SK-N-SH (cell line): Measurements from ENCODE around the gene OLFM1. TPM values are rescaled to one million over a fixed set of nuclear protein-coding genes. Genes with fewer than 3 reads are reported as not detected.

Source experiments
- CTCF ChIA-PET: fragments of 300-600, 350-600 bp; formaldehyde crosslinking; extraction: SDS; loops from one replicate; lab custom pipeline; 2021; lab: Yijun Ruan, JAX
- POLR2A ChIA-PET: fragments of 350-600 bp; sonication (Branson Sonifier 250); formaldehyde crosslinking; extraction: SDS; loops from one replicate; lab custom pipeline; 2020; ENCODE audit warnings: antibody characterized with exemption, inconsistent platforms; lab: Yijun Ruan, JAX
- DNase-seq: peaks from one replicate; pipeline ENCODE4 v3.0.0; 2012
- H2AFZ ChIP-seq: fragments of 200-600 bp; sonication (generic); 2 replicates; pipeline ENCODE4 v1.8.1; 2016; ENCODE audit warnings: antibody characterized with exemption, mild to moderate bottlenecking, low read depth
- H3F3A ChIP-seq: fragments of 200-600 bp; sonication (generic); replicated peaks from 2 replicates; pipeline ENCODE3; 2016; ENCODE audit warnings: antibody characterized with exemption, mild to moderate bottlenecking; ENCODE audit not compliant: insufficient read depth
- H3K27ac ChIP-seq, 2 experiments: fragments of 200-500 bp in 1 of 2; fragments of 200-600 bp in 1 of 2; sonication (Bioruptor generic) in 1 of 2; sonication (generic), shearing (Covaris generic) in 1 of 2; 2 replicates each; pipeline versions ENCODE4 v1.5.1 to v1.6.1; 2014 to 2016; ENCODE audit warnings: low read depth in 2 of 2, inconsistent platforms in 1 of 2, low read length in 1 of 2, mild to moderate bottlenecking in 1 of 2, mixed read lengths in 1 of 2
- H3K27me3 ChIP-seq: fragments of 200-600 bp; sonication (generic), shearing (Covaris generic); 2 replicates; pipeline ENCODE4 v1.6.1; 2016; ENCODE audit warnings: mixed run types; ENCODE audit not compliant: insufficient read depth
- H3K36me3 ChIP-seq, 2 experiments: fragments of 200-500 bp in 1 of 2; fragments of 200-600 bp in 1 of 2; sonication (Bioruptor generic) in 1 of 2; sonication (generic) in 1 of 2; replicated peaks in 1 of 2; 2 replicates each; pipeline versions ENCODE3 to v1.5.1; 2014 to 2016; ENCODE audit warnings: low read length in 1 of 2, mild to moderate bottlenecking in 1 of 2; ENCODE audit not compliant: insufficient read depth in 2 of 2, control insufficient read depth in 1 of 2
- H3K4me1 ChIP-seq, 2 experiments: fragments of 200-500 bp in 1 of 2; fragments of 200-600 bp in 1 of 2; sonication (Bioruptor generic) in 1 of 2; sonication (generic), shearing (Covaris generic) in 1 of 2; 2 replicates each; pipeline versions ENCODE4 v1.5.1 to v1.6.1; 2014 to 2016; ENCODE audit warnings: low read depth in 1 of 2, low read length in 1 of 2, mixed run types in 1 of 2; ENCODE audit not compliant: insufficient read depth in 2 of 2, control insufficient read depth in 1 of 2
- H3K4me2 ChIP-seq: fragments of 200-600 bp; sonication (generic), shearing (Covaris generic); 2 replicates; pipeline ENCODE4 v1.6.1; 2017; ENCODE audit warnings: mixed run types
- H3K4me3 ChIP-seq, 2 experiments: fragments of 200-500 bp in 1 of 2; fragments of 200-600 bp in 1 of 2; sonication (Bioruptor generic) in 1 of 2; sonication (generic), shearing (Covaris generic) in 1 of 2; 2 replicates each; pipeline versions ENCODE4 v1.5.1 to v1.8.1; 2014 to 2016; ENCODE audit warnings: low read depth in 2 of 2, inconsistent platforms in 1 of 2, low read length in 1 of 2, mild to moderate bottlenecking in 1 of 2, mixed read lengths in 1 of 2, moderate library complexity in 1 of 2
- H3K79me2 ChIP-seq: fragments of 200-600 bp; sonication (generic); 2 replicates; pipeline ENCODE4 v1.8.1; 2017; ENCODE audit warnings: mild to moderate bottlenecking; ENCODE audit not compliant: insufficient read depth
- H3K9ac ChIP-seq: fragments of 200-600 bp; sonication (generic); 2 replicates; pipeline ENCODE4 v1.6.1; 2017; ENCODE audit warnings: mixed run types
- H3K9me2 ChIP-seq: fragments of 200-600 bp; sonication (generic); 2 replicates; pipeline ENCODE4 v1.6.1; 2017; ENCODE audit warnings: mixed run types
- H3K9me3 ChIP-seq: fragments of 200-600 bp; sonication (generic); 2 replicates; pipeline ENCODE4 v1.6.1; 2017; ENCODE audit warnings: mixed run types, mild to moderate bottlenecking, moderate library complexity
- H4K20me1 ChIP-seq: fragments of 200-600 bp; sonication (generic); 2 replicates; pipeline ENCODE4 v1.6.1; 2017; ENCODE audit warnings: mild to moderate bottlenecking, mixed run types; ENCODE audit not compliant: insufficient read depth
- EZH2phosphoT487 ChIP-seq: fragments of 200-600 bp; sonication (generic); IDR thresholded peaks from 2 replicates; pipeline ENCODE4 v1.6.1; 2017; ENCODE audit warnings: low read depth, mixed run types, mild to moderate bottlenecking, antibody characterized with exemption, moderate library complexity, borderline replicate concordance
- FOSL2 ChIP-seq: IDR thresholded peaks from 2 replicates; pipeline ENCODE4 v1.4.0; 2012; ENCODE audit warnings: low read depth, mild to moderate bottlenecking, moderate library complexity, borderline replicate concordance
- FOXJ3 ChIP-seq: sonication (generic); formaldehyde crosslinking; IDR thresholded peaks from 2 replicates; pipeline ENCODE4 v1.5.1; 2020; ENCODE audit warnings: mild to moderate bottlenecking, missing genetic modification reagents
- GATA2 ChIP-seq: sonication (generic); formaldehyde crosslinking; IDR thresholded peaks from 2 replicates; pipeline ENCODE4 v1.5.0; 2020; ENCODE audit warnings: mild to moderate bottlenecking, missing genetic modification reagents
- JUND ChIP-seq: IDR thresholded peaks from 2 replicates; pipeline ENCODE4 v1.4.0; 2012
- MEF2A ChIP-seq: IDR thresholded peaks from 2 replicates; pipeline ENCODE4 v1.4.0; 2012; ENCODE audit warnings: low read depth, borderline replicate concordance
- POLR2AphosphoS5 ChIP-seq: IDR thresholded peaks from 2 replicates; pipeline ENCODE4 v1.6.1; 2012; ENCODE audit warnings: low read depth, low read length
- RFX5 ChIP-seq: IDR thresholded peaks from 2 replicates; pipeline ENCODE4 v1.6.1; 2012; ENCODE audit warnings: mild to moderate bottlenecking, improper control_type of control experiment, low read length
- TAF1 ChIP-seq: IDR thresholded peaks from 2 replicates; pipeline ENCODE4 v1.6.1; 2012; ENCODE audit warnings: low read depth, mild to moderate bottlenecking, low read length, moderate library complexity, borderline replicate concordance
- TCF12 ChIP-seq: IDR thresholded peaks from 2 replicates; pipeline ENCODE4 v1.4.0; 2012
- TEAD4 ChIP-seq: IDR thresholded peaks from 2 replicates; pipeline ENCODE4 v1.4.0; 2012; ENCODE audit warnings: mild to moderate bottlenecking, borderline replicate concordance; ENCODE audit not compliant: insufficient read depth
- WGBS: methylation state at CpG from one replicate; pipeline ENCODE4 v1.1.6; 2017; ENCODE audit warnings: low lambda C conversion rate; 5-methylcytosine and 5-hydroxymethylcytosine counted together
- polyA plus RNA-seq, 3 experiments: library from polyadenylated mRNA; depleted of rRNA; stranded (reverse); fragments of >200 nt; gene quantifications; 2 replicates each; pipeline ENCODE4 v1.2.3, GENCODE V29; 2012
- TF ChIP-seq, protein P1 (sequence below): fragments of 150-350 bp; IDR thresholded peaks from 2 replicates; pipeline ENCODE4 v1.6.1; 2016; ENCODE audit warnings: mild to moderate bottlenecking, low read depth, low read length
- TF ChIP-seq, protein P2 (sequence below): fragments of 200-600 bp; sonication (generic); IDR thresholded peaks from 2 replicates; pipeline ENCODE4 v1.6.1; 2017; ENCODE audit warnings: antibody characterized with exemption, mild to moderate bottlenecking, moderate library complexity
- TF ChIP-seq, protein P3 (sequence below): IDR thresholded peaks from 2 replicates; pipeline ENCODE4 v1.4.0; 2012; ENCODE audit warnings: low read depth, borderline replicate concordance
- TF ChIP-seq, protein P4 (sequence below): IDR thresholded peaks from 2 replicates; pipeline ENCODE4; 2012
- TF ChIP-seq, protein P5 (sequence below): IDR thresholded peaks from 2 replicates; pipeline ENCODE4 v1.4.0; 2012; ENCODE audit warnings: low read depth
- TF ChIP-seq, protein P6 (sequence below): fragments of 150-350 bp; IDR thresholded peaks from 2 replicates; pipeline ENCODE4 v1.6.1; 2017; ENCODE audit warnings: antibody characterized with exemption, low read length, low read depth, borderline replicate concordance

OLFM1 gene
- polyA plus RNA-seq, 1 of the 3 experiments (the other 2 are of a cell fraction) = 15.9 TPM

DNA sequence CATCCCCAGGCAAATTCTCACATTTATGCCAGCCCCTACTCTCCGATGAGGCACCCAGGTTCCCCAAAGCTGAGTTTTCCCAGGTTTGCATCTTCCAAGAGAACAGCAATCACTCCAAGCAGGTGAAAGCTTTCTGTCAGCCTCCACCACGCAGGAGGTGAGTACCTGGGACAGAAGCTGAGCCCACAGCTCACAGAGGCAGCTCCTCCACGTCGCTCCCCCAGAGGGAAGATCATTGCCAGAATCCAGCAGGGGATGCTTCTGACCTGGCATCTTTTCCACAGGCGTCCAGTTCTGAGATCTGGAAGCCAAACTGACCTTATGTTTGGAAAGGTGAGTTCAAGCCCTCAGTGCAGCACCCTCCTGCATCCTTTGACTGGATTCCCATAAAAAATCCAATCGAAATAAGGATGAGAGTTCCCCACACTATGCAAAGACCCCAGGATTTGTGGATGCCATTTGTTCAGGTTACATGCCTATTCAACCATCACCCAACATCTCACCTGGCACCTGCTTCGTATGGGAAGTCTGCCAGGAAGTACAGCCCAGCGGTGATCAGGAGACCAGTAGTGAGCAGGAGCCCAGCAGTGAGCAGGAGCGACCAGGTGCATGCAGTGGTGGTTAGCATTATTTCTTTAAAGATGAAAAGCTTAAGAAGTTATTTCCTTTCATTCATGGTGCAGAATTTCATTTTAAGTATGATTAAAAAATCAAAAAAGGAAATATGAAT lies 47.4 kb upstream of the OLFM1 start:
- POLR2A ChIA-PET = no interaction called here
- TF ChIP-seq FOSL2 (no peak), EZH2phosphoT487 (no peak), POLR2AphosphoS5 (no peak), TCF12 (no peak), TAF1 (no peak), FOXJ3 (CRISPR knock-in tag) (no peak), MEF2A (no peak), GATA2 (CRISPR knock-in tag) (no peak)
- TF ChIP-seq, protein P1, sequence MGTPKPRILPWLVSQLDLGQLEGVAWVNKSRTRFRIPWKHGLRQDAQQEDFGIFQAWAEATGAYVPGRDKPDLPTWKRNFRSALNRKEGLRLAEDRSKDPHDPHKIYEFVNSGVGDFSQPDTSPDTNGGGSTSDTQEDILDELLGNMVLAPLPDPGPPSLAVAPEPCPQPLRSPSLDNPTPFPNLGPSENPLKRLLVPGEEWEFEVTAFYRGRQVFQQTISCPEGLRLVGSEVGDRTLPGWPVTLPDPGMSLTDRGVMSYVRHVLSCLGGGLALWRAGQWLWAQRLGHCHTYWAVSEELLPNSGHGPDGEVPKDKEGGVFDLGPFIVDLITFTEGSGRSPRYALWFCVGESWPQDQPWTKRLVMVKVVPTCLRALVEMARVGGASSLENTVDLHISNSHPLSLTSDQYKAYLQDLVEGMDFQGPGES = no peak
- TF ChIP-seq, protein P2, sequence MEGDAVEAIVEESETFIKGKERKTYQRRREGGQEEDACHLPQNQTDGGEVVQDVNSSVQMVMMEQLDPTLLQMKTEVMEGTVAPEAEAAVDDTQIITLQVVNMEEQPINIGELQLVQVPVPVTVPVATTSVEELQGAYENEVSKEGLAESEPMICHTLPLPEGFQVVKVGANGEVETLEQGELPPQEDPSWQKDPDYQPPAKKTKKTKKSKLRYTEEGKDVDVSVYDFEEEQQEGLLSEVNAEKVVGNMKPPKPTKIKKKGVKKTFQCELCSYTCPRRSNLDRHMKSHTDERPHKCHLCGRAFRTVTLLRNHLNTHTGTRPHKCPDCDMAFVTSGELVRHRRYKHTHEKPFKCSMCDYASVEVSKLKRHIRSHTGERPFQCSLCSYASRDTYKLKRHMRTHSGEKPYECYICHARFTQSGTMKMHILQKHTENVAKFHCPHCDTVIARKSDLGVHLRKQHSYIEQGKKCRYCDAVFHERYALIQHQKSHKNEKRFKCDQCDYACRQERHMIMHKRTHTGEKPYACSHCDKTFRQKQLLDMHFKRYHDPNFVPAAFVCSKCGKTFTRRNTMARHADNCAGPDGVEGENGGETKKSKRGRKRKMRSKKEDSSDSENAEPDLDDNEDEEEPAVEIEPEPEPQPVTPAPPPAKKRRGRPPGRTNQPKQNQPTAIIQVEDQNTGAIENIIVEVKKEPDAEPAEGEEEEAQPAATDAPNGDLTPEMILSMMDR = no peak
- TF ChIP-seq, protein P3, sequence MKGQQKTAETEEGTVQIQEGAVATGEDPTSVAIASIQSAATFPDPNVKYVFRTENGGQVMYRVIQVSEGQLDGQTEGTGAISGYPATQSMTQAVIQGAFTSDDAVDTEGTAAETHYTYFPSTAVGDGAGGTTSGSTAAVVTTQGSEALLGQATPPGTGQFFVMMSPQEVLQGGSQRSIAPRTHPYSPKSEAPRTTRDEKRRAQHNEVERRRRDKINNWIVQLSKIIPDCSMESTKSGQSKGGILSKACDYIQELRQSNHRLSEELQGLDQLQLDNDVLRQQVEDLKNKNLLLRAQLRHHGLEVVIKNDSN = no peak
- Histone ChIP-seq H3K36me3 (no peaks in the 10 kb centered on the region), H3K27me3 (no peaks in the 10 kb centered on the region), H3K4me2 (no peak overlapping the region), H4K20me1 (no peaks in the 10 kb centered on the region), H3K9ac (no peak overlapping the region), H3K9me3 (no peaks in the 10 kb centered on the region), H3K4me1 (no peaks in the 10 kb centered on the region), H3K79me2 (no peaks in the 10 kb centered on the region), H3K4me3 (no peak overlapping the region), H3K27ac (no peak overlapping the region), H3K9me2 (no peaks in the 10 kb centered on the region), H2AFZ (no peak overlapping the region), H3F3A (no peaks in the 10 kb centered on the region)
- DNase-seq = no peak
- WGBS = 20% methylated on average over 8 of the region's 9 CpGs
- CTCF ChIA-PET = interaction anchor here (1.1 kb wide), 1 partner anchor 18 kb away, joined by 3 read pairs; no protein-coding TSS in a partner anchor

DNA sequence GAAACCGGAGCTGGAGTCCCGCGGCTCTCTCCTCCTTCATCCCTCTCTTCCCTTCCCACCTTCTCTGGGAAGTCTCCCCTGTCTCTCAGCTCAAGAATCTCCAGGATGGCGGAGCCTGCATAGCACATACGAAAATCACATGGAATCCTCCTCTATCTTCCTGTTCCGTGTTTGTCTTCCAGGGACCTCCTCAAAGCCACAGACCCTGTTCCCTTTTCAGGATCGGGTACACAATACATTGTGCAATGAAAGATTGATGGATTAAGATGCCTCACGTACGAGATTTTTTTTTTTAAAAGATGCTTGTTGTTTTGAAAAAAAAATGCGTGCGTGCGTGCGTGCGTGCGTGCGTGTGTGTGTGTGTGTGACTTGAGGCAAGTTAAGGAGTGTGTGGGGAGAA lies 46.6 kb upstream of the OLFM1 start:
- H3K27me3 ChIP-seq = no peaks in the 10 kb centered on the region
- no peaks in the 10 kb centered on the region for H3K9me2 ChIP-seq
- no peaks in the 10 kb centered on the region for H3K9me3 ChIP-seq
- H3K9ac ChIP-seq = no peak overlapping the region
- WGBS = 47% methylated on average over 16 of the region's 16 CpGs
- H4K20me1 ChIP-seq = no peaks in the 10 kb centered on the region
- H3K4me3 ChIP-seq = no peak overlapping the region
- H3K79me2 ChIP-seq = no peaks in the 10 kb centered on the region
- no peaks in the 10 kb centered on the region for H3K4me1 ChIP-seq
- H2AFZ ChIP-seq = no peak overlapping the region
- no peaks in the 10 kb centered on the region for H3F3A ChIP-seq
- ChIA-PET CTCF (interaction anchor here (1.1 kb wide), 1 partner anchor 17 kb away, joined by 3 read pairs; no protein-coding TSS in a partner anchor), POLR2A (no interaction called here)
- no peaks in the 10 kb centered on the region for H3K36me3 ChIP-seq
- no peak for DNase-seq
- H3K4me2 ChIP-seq = no peak overlapping the region
- no peak overlapping the region for H3K27ac ChIP-seq
- no peak for TF ChIP-seq JUND
- TF ChIP-seq, protein P4, sequence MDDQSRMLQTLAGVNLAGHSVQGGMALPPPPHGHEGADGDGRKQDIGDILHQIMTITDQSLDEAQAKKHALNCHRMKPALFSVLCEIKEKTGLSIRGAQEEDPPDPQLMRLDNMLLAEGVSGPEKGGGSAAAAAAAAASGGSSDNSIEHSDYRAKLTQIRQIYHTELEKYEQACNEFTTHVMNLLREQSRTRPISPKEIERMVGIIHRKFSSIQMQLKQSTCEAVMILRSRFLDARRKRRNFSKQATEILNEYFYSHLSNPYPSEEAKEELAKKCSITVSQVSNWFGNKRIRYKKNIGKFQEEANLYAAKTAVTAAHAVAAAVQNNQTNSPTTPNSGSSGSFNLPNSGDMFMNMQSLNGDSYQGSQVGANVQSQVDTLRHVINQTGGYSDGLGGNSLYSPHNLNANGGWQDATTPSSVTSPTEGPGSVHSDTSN = no peak
- no peak for TF ChIP-seq GATA2 (CRISPR knock-in tag)
- TF ChIP-seq, protein P2 = no peak
- TF ChIP-seq, protein P5, sequence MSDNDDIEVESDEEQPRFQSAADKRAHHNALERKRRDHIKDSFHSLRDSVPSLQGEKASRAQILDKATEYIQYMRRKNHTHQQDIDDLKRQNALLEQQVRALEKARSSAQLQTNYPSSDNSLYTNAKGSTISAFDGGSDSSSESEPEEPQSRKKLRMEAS = no peak
- TF ChIP-seq, protein P6, sequence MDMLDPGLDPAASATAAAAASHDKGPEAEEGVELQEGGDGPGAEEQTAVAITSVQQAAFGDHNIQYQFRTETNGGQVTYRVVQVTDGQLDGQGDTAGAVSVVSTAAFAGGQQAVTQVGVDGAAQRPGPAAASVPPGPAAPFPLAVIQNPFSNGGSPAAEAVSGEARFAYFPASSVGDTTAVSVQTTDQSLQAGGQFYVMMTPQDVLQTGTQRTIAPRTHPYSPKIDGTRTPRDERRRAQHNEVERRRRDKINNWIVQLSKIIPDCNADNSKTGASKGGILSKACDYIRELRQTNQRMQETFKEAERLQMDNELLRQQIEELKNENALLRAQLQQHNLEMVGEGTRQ = no peak
- no peak for TF ChIP-seq RFX5
- TF ChIP-seq TEAD4 = no peak
- TF ChIP-seq, protein P1 = no peak
